Measurements from ENCODE around the gene RGS7BP.

DNA sequence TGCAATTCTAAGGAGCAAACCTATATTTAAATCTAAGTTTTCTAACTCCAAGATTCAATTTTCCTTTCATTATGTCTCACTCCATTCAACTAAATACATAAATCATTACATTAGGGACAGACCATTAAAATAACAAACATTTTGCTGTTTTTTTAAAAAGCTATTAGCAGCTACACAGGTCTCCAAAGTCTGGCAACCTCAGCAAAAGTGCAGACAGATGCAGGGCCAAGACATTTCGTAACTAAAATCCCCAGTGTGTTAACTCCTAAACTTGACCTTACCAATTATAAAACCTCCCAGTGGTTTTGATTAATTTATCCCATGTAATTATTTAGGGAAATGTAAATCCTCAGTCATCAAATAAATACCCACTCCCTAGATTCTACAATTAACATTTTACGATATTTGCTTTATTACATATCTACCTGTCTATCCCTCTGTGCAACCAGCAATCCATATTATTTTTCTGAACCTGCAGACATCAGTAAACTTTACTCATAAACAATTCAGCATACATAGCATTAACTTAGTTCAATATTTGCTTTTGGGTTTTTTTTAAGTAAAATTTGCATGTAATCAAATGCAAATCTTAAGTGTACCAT, 64.7 kb downstream of the RGS7BP start:
- TF ChIP-seq GATA2 (IDR thresholded peaks at IDR 0.05; ENCODE audit: low read depth, low read length) = no peak
- no peak for TF ChIP-seq GATA3 (IDR thresholded peaks at IDR 0.05; ENCODE audit: low read depth, low read length)

All from SH-SY5Y (cell line).